Keratinocyte (primary cell): Measurements from ENCODE around the gene MLPH. TPM values are rescaled to one million over a fixed set of nuclear protein-coding genes. Genes with fewer than 3 reads are reported as not detected.

Experiments
- DNase-seq: peaks from one replicate; pipeline ENCODE4 v3.0.0-alpha.2; 2011; ENCODE audit warnings: low read depth, missing footprints, low spot score
- FAIRE-seq: peaks from 2 replicates; lab custom pipeline; 2011; peaks lifted over from hg19 to GRCh38; lab: Jason Lieb, UNC
- H2AFZ ChIP-seq: 2 replicates; pipeline ENCODE4 v1.6.0; 2012; ENCODE audit warnings: low read length, control low read depth, inconsistent platforms; ENCODE audit not compliant: control insufficient read depth
- H3K27ac ChIP-seq: 2 replicates; pipeline ENCODE4 v1.5.1; 2011; ENCODE audit warnings: low read length; ENCODE audit not compliant: control insufficient read depth, insufficient read depth
- H3K27me3 ChIP-seq: 3 replicates; pipeline ENCODE4 v1.6.0; 2011; ENCODE audit warnings: low read length; ENCODE audit not compliant: control insufficient read depth, insufficient read depth; ENCODE audit errors: extremely low read depth
- H3K36me3 ChIP-seq, 2 experiments: 2 replicates in 1 of 2; 3 replicates in 1 of 2; pipeline ENCODE4 v1.5.1; 2011; ENCODE audit warnings: low read length in 2 of 2, mild to moderate bottlenecking in 1 of 2; ENCODE audit not compliant: control insufficient read depth in 2 of 2, insufficient read depth in 2 of 2; ENCODE audit errors: extremely low read depth in 1 of 2
- H3K4me1 ChIP-seq: 3 replicates; pipeline ENCODE4 v1.5.1; 2011; ENCODE audit warnings: low read length; ENCODE audit not compliant: control insufficient read depth, insufficient read depth; ENCODE audit errors: extremely low read depth
- H3K4me2 ChIP-seq: 3 replicates; pipeline ENCODE4 v1.6.0; 2011; ENCODE audit warnings: low read depth, low read length; ENCODE audit not compliant: control insufficient read depth, insufficient read depth; ENCODE audit errors: extremely low read depth
- H3K4me3 ChIP-seq, 3 experiments: fragments of 200-600 bp in 1 of 3; sonication (generic) in 1 of 3; 2 replicates in 2 of 3; 3 replicates in 1 of 3; pipeline ENCODE4 v1.5.1; 2011 to 2016; ENCODE audit warnings: low read length in 3 of 3, mild to moderate bottlenecking in 3 of 3, control low read depth in 2 of 3, inconsistent platforms in 1 of 3, low read depth in 1 of 3, mixed read lengths in 1 of 3, mixed run types in 1 of 3, moderate library complexity in 1 of 3; ENCODE audit not compliant: control insufficient read depth in 2 of 3, insufficient read depth in 2 of 3; ENCODE audit errors: extremely low read depth in 1 of 3
- H3K79me2 ChIP-seq: 2 replicates; pipeline ENCODE4 v1.6.0; 2012; ENCODE audit warnings: low read length; ENCODE audit not compliant: control insufficient read depth, insufficient read depth
- H3K9ac ChIP-seq: 3 replicates; pipeline ENCODE4 v1.6.0; 2011; ENCODE audit warnings: low read length; ENCODE audit not compliant: control insufficient read depth, insufficient read depth; ENCODE audit errors: extremely low read depth
- H3K9me1 ChIP-seq: 3 replicates; pipeline ENCODE4 v1.6.0; 2011; ENCODE audit warnings: low read length; ENCODE audit not compliant: control insufficient read depth, insufficient read depth; ENCODE audit errors: extremely low read depth
- H3K9me3 ChIP-seq: 2 replicates; pipeline ENCODE4 v1.5.1; 2012; ENCODE audit warnings: low read depth, low read length; ENCODE audit not compliant: control insufficient read depth
- H4K20me1 ChIP-seq: 3 replicates; pipeline ENCODE4 v1.6.0; 2011; ENCODE audit warnings: low read length; ENCODE audit not compliant: control insufficient read depth, insufficient read depth; ENCODE audit errors: extremely low read depth
- CTCF ChIP-seq, 3 experiments: IDR thresholded peaks in 1 of 3; conservative IDR thresholded peaks in 1 of 3; optimal IDR thresholded peaks in 1 of 3; 2 replicates in 2 of 3; 3 replicates in 1 of 3; pipeline versions ENCODE3 to v1.5.1; 2011; ENCODE audit warnings: low read length in 3 of 3, mild to moderate bottlenecking in 3 of 3, moderate library complexity in 2 of 3, control low read depth in 1 of 3, inconsistent platforms in 1 of 3; ENCODE audit not compliant: insufficient read depth in 2 of 3; ENCODE audit errors: extremely low read depth in 1 of 3
- EZH2 ChIP-seq: IDR thresholded peaks from one replicate; pipeline ENCODE4 v1.6.1; 2012; ENCODE audit warnings: inconsistent platforms, mild to moderate bottlenecking, low read length, moderate library complexity
- dilution Hi-C: fragments of 300-500 bp; cut with MboI; formaldehyde crosslinking; loops from one replicate; pipeline ENCODE4 v1.7.0; 2020; ENCODE audit warnings: low sequenced_read_pairs; ENCODE audit not compliant: extremely low pct_ligation_motif_present
- polyA plus RNA-seq, 5 experiments: library from polyadenylated mRNA; depleted of rRNA in 3 of 5; stranded (reverse) in 3 of 5; stranded (forward) in 1 of 5; unstranded in 1 of 5; fragments of >200 nt; gene quantifications; 1 replicate in 1 of 5; 2 replicates in 3 of 5; 3 replicates in 1 of 5; pipeline versions ENCODE4 v1.2.1 to v1.2.3, GENCODE V29; 2011 to 2012; ENCODE audit warnings: missing spikeins in 2 of 5, low read depth in 1 of 5, low replicate concordance in 1 of 5

The MLPH gene
- polyA plus RNA-seq, 1 donor (not counting 4 experiments of a cell fraction or from before 2014, with no cell fraction given) = 0.67 TPM

DNA sequence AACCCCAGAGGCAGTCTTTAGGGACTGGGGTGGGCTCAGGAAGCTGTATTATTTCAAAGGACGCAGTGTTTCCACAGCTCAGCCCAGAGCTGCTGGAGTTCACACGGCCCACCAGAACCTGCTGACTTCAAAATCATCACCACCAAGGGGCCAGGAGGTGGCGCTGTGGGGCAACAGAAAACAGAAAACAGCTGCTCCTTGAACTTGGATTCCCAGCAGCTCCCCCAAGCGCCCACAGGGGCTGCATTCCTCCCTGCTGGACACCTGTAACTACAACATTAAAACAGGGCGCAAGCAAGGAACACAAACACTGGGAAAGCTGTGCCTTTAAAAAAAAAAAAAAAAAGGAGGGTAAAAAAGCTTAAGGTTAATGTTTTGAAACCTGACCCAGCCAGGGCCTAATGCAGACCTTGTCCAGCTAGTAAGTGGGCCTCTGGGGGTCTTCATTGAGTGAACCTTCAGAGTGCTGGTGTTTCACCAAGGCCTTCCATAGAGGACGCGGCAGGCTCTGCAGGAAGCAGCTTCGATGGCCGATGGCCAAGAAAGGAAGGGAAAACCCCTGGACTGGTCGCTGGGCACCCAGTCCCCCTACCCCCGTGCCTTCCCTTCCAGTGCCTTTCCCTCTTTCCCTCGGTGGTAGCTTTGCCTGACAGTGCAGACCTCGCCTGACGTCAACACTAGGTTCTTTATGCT lies 25.9 kb downstream of the MLPH start:
- no peaks in the 10 kb centered on the region for H3K9me3 ChIP-seq
- FAIRE-seq = no peak
- no peak overlapping the region for H3K27ac ChIP-seq
- H4K20me1 ChIP-seq = no peaks in the 10 kb centered on the region
- H3K4me2 ChIP-seq = no peak overlapping the region
- H3K4me1 ChIP-seq = no peaks in the 10 kb centered on the region
- dilution Hi-C loops = no loop called here
- no peak overlapping the region for H2AFZ ChIP-seq
- no peaks in the 10 kb centered on the region for H3K9me1 ChIP-seq
- H3K4me3 ChIP-seq = no peak overlapping the region
- no peaks in the 10 kb centered on the region for H3K79me2 ChIP-seq
- H3K36me3 ChIP-seq = no peaks in the 10 kb centered on the region
- H3K27me3 ChIP-seq = no peaks in the 10 kb centered on the region
- TF ChIP-seq EZH2 (no peak), CTCF (optimal IDR thresholded peaks at IDR 0.05 in 1 of 3, IDR thresholded peaks at IDR 0.05 in 1 of 3, conservative IDR thresholded peaks at IDR 0.05 in 1 of 3; ENCODE audit: extremely low read depth in 1 of 3, insufficient read depth in 2 of 3, low read length in 3 of 3) (peak; percentile 89 to 95 (median 92))
- DNase-seq = peak; percentile 62
- no peak overlapping the region for H3K9ac ChIP-seq

DNA sequence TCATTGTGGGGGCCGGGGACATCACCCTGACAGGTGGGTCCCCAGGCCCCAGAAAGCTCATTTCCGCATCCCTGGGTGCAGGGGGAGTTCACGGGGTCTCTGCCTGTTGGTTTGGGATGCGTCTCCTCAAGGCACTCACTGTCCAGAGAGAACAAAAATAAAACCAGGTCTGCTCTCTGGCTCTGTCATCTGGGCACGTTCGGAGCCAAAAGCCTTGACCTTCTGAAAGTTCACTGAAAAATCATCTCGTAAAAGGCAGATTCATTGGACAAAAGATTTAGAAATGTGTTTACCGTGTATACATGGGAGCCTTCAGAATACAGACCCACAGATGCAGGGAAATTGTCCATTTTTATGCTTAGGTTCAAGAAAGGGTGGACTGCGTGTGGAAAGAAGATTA lies 26.6 kb downstream of the MLPH start:
- Histone ChIP-seq H3K9me3 (no peaks in the 10 kb centered on the region), H3K9me1 (no peaks in the 10 kb centered on the region), H3K36me3 (no peaks in the 10 kb centered on the region), H3K9ac (no peak overlapping the region), H3K27ac (no peak overlapping the region), H4K20me1 (no peaks in the 10 kb centered on the region), H3K4me3 (no peak overlapping the region), H3K79me2 (no peaks in the 10 kb centered on the region), H2AFZ (no peak overlapping the region), H3K4me1 (no peaks in the 10 kb centered on the region), H3K27me3 (no peaks in the 10 kb centered on the region), H3K4me2 (no peak overlapping the region)
- TF ChIP-seq EZH2 = no peak
- TF ChIP-seq CTCF (optimal IDR thresholded peaks at IDR 0.05 in 1 of 3, IDR thresholded peaks at IDR 0.05 in 1 of 3, conservative IDR thresholded peaks at IDR 0.05 in 1 of 3; ENCODE audit: extremely low read depth in 1 of 3, insufficient read depth in 2 of 3, low read length in 3 of 3) = no peak
- DNase-seq (no peak), FAIRE-seq (no peak)
- dilution Hi-C loops = no loop called here
